Activated T-cell treated with anti-CD3 and anti-CD28 coated beads, Interleukin-2, amount 50 U/mL, for 1 hour (primary cell): Measurements from ENCODE around the gene IRAK1.

ENCODE experiments used
- DNase-seq: peaks from one replicate; pipeline ENCODE4 v3.0.0-alpha.2; 2020

The IRAK1 gene

GRCh38 chrX:154040307-154040756, 20.6 kb upstream of the IRAK1 start:
- DNase-seq = no peak

DNA sequence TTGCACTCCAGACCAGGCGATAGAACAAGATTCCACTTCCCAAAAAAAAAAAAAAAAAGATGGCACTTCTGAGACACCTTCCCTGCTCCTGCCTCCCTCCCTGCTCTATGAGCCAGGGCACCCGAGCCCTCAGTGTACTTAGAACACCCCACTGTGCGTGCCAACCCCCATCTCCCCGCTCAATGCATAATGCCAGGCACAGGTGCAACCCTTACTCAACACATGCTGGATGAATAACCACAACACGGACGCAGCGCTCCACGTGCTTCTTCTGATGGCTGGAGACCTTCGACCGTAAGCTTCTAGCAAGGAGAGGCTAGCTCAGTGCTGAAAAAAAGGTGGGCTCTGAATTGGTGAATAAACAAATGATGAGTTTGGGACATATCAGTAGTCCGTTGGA, 19.9 kb upstream of the IRAK1 start:
- no peak for DNase-seq

DNA sequence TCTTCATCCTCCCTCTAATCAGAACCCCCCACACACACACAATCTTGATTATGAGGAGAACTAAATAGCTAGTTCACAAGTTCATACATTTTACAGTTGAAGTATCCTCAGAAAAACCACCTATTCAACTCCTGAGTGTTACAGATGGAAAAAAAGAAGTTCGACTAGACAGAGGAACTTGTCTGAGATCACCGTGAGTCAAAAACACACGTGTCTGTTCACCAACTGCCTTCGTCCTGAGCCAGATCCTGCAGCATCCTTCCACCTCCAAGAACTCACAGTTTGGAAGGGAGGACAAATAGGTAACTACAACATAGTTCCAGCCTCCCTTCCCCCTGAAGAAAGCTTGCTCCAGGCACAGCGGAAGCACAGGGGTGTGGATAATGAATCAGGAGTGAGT, 19.0 kb upstream of the IRAK1 start:
- no peak for DNase-seq

- DNase-seq = no peak
These were observed 18.1 kb upstream of the IRAK1 start for GRCh38 chrX:154037754-154038153.

- DNase-seq = no peak
These were observed 16.8 kb upstream of the IRAK1 start for GRCh38 chrX:154036513-154036912.

- DNase-seq = no peak
These were observed 14.1 kb upstream of the IRAK1 start for GRCh38 chrX:154033848-154034247.

DNA sequence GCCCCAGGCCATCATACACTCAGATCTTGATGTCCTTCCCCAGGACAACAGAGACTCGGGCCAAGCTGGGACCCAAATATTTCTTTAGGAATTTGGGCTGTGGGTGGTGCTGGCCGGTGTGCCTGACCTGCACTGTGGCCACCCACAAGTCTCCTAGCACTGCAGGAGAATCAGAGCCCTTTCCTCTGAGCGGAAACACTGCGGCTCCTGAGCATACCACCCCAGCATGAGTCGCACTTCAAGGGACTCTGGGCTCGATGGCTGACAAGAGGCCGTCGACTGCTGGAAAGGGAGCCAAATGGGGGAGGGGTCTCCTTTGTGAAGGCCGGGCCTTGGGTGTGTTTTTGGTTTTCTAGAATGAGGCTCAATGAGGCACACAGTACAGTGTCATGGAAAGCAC, 13.0 kb upstream of the IRAK1 start:
- DNase-seq = no peak

- no peak for DNase-seq
These were observed 12.5 kb upstream of the IRAK1 start for GRCh38 chrX:154032160-154032559.

GRCh38 chrX:154030715-154031305, 11.1 kb upstream of the IRAK1 start:
- DNase-seq = no peak

DNA sequence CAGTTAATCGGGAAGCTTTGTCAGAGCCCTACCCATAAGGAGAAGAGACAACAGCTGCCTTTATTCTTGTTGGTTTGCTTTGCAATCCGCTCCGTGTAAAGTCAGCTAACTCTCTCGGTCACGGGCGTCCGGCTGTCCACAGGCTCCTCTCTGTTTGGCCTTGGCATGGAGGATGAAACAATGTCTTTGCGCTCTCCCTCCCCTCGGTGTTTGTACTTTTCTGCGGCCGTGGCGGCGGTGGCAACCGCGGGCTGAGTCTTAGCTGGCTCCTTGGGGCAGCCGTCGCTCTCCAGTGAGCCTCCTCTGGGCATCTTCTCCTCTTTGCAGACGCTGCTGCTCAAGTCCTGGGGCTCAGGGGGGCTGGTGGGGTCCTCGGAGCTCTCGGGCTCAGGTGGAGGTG, 10.6 kb upstream of the IRAK1 start:
- no peak for DNase-seq

DNA sequence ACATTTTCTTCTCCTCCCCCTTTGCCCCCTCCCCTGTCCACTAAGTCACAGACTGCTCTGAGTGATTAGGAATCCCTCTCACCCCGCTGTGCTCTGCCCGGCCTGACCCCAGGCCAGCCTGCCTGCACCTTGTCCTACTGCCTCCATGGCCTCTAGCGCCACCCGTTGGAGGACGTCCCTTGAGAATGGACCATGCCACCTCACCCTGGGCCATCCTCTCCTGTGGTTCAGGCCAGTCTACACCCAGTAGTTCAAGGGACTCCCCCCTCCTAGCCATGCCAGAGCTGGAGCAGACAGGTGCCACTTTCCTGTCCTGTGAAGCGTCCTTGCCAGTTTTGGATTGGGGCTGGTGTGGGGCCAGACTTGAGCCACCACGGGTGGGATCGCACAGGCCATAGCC, 9.7 kb upstream of the IRAK1 start:
- DNase-seq = no peak

- DNase-seq = no peak
These were observed 8.9 kb upstream of the IRAK1 start for GRCh38 chrX:154028502-154029184.

DNA sequence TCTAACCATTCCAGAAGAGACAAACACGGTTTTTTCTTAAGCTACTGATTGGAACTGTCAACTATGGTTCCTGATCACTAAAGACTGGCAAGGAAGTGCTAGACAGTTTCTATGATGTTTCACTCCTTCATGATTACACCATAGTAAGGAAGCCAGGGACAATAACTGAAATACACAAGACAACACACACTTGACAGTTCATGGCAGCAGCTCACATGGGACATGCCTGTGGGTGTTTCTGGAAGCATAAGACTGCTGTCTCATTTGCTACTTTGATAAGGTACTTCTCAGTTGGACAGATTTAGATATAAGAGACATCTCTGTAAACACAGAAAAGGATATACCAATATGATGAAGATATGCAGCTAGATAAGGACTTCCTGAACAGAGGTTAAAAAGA, 8.3 kb upstream of the IRAK1 start:
- no peak for DNase-seq

- no peak for DNase-seq
These were observed 7.3 kb upstream of the IRAK1 start for GRCh38 chrX:154027022-154027402.

DNA sequence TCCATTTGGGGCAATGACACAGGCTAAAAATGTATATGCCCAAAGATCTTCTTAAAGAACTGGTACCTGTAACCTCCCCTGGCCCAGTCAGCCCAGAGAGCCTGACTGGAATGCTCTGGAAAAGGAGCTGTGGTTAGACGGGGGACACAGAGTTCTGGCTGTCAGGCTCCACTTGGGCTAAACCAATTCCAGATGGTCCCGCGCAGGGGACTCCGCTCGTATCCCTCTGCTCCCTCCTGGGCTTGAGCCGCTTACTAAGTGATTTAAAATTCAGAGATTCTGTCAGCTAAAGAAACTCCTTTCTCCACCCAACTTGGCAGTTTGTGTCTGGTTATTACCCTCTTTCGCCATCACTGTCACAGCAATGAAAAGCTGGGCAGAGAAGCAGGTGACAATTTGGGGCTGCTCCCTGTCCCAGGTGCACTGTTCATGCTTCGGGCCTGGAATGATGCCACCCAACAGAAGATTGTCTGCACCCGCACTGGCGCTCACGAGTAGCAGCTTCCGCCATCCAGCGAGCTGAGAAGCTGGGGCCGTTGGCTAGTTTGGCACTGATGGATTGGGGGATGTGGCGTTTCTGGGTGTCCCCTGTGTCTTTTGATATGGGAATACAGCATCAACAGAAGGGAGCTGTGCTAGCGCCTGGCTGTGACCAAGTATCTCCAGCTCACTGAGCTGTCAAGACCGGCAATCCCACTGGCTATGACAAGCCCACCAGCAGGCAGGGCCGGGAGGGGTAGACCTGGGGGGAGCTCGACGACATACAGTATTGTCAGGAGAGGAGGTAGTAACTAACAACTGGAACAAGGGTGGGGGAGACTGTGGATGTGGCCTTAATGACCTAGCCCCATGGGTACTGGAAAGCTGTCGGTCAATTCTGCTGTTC, 6.7 kb upstream of the IRAK1 start:
- DNase-seq = no peak

DNA sequence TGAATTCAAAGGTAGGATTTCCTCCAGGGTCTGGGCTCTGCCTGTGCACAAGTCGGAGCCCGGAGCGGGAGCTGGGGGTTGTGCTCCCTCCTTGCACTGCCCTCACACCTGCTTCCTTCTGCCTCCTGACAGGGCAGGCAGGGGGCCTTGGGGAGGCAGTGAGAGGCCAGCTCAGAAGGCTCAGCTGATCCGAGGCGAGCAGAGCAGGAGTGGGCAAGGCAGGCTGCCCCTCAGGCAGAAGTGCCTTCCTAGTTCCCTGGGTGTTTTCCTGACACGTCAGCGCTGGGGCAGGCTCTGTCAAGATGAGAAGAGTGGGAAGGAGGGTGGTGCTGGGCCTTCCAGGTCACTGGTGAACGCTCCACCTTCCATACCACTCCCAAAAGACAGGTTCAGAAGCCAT, 5.5 kb upstream of the IRAK1 start:
- DNase-seq = no peak

DNA sequence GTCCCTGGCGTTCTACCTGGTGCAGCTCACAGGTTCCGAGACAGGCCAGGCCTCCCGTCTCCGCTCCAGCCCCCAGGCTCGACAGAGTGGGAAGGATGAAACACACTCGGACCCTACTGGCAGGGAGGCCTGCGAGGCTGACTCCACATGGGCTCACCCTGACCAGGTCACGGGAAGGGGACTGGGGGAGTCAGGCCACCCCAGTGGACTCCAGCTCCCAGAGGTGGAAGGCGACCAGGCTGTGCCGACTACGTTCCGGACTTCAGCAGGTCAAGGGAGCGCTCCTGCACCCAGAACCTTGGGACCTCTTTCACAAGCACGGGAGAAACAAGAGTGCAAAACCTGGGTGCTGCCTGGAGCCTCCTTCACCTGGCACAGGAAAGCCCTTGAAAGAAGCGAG, 4.6 kb upstream of the IRAK1 start:
- DNase-seq = no peak

DNA sequence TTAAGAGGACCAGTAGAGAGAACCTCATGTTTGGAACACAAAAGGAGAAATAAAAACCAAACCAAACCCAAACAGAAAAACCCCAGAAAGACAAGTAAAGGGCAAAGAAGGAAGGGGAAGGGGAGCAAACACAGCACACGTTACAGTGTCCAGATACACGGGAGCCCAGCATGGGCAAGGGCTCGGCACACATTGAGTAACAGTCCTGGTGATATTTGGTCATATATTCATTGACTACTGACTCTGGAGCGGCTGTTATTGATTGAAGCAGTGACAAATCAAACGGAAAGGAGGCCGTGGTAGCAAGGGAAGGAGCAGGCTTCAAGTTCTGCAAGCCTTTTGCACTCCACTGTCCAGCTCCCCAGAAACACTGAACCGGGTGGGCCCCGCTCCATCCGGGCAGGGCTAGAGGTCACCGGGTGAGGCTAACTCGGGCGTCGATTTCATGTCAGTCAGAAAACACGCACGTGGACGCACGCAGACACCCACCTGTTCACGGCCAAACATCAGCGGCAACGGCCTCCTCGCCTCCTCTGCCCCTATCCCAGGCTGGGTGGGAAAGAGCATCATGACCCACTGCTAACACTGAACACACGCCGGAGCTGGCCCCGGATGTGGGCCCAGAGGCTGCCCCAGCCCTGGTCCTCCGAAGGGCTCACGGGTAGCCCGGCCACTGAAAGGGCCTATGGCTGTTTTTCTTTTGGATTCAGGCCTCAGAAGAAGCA, 3.7 kb upstream of the IRAK1 start:
- DNase-seq = no peak

GRCh38 chrX:154022108-154022507, 2.4 kb upstream of the IRAK1 start:
- DNase-seq = no peak

GRCh38 chrX:154021131-154021611, 1.5 kb upstream of the IRAK1 start:
- DNase-seq = no peak

DNA sequence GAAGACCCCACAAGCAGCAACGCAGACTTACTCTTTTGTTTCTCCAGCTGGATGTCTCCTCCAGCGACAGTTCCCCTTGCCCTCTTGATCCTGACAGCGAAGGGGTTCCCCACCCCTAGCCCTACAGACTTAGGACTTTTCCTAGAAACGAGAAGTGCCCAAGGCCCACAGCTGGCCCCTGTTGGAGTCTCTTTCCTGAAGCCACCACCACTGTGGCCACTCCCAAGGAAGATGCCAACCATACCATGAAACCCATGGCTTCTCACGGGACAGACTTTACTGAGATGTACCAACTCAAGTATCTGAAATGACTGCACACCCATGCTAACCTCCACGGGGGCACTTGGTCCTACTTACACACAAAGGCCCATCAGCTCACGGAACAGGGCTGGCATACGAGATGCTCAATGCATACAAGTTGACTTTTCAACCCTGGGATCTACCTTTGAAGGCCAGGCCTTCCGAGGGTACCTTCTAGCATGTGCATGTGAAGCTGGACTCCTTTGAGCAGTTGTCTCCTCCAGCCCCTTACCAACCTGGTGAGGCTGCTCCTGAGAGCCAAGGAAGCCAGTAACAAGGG, 924 bp upstream of the IRAK1 start:
- no peak for DNase-seq

- no peak for DNase-seq
These were observed 561 bp downstream of the IRAK1 start for GRCh38 chrX:154019061-154019621.
